ENCODE measurements around the gene CLEC4C. TPM values are rescaled to one million over a fixed set of nuclear protein-coding genes. Genes with fewer than 3 reads are reported as not detected.
"Not testable (repeated sequence)": the region's sequence is repeated elsewhere in the genome, so short reads cannot be mapped to it uniquely, and the experiment has no call there.

The CLEC4C gene
- total RNA-seq, 1 donor from 2014 or later = not detected

- H3K36me3 ChIP-seq (ENCODE audit: control insufficient read depth, insufficient read depth, low read length) = no peaks in the 10 kb centered on the region
- no peaks in the 10 kb centered on the region for H3K27me3 ChIP-seq (ENCODE audit: control insufficient read depth, insufficient read depth, low read length)
- TF ChIP-seq CTCF (IDR thresholded peaks at IDR 0.05; ENCODE audit: insufficient read depth, low read length, poor library complexity, severe bottlenecking) = no peak
- no peak for DNase-seq (ENCODE audit: low read depth)
- H3K4me3 ChIP-seq (ENCODE audit: low read depth, low read length) = no peak overlapping the region
These were observed 4.2 kb upstream of the CLEC4C start for GRCh38 chr12:7751394-7751793.

- DNase-seq (ENCODE audit: low read depth) = no peak
- no peaks in the 10 kb centered on the region for H3K36me3 ChIP-seq (ENCODE audit: control insufficient read depth, insufficient read depth, low read length)
- TF ChIP-seq CTCF (IDR thresholded peaks at IDR 0.05; ENCODE audit: insufficient read depth, low read length, poor library complexity, severe bottlenecking) = no peak
- no peak overlapping the region for H3K4me3 ChIP-seq (ENCODE audit: low read depth, low read length)
- H3K27me3 ChIP-seq (ENCODE audit: control insufficient read depth, insufficient read depth, low read length) = no peaks in the 10 kb centered on the region
These were observed 3.2 kb upstream of the CLEC4C start for GRCh38 chr12:7750350-7750749.

- no peaks in the 10 kb centered on the region for H3K27me3 ChIP-seq (ENCODE audit: control insufficient read depth, insufficient read depth, low read length)
- no peak for TF ChIP-seq CTCF (IDR thresholded peaks at IDR 0.05; ENCODE audit: insufficient read depth, low read length, poor library complexity, severe bottlenecking)
These were observed 2.3 kb upstream of the CLEC4C start for GRCh38 chr12:7749442-7749841.

DNA sequence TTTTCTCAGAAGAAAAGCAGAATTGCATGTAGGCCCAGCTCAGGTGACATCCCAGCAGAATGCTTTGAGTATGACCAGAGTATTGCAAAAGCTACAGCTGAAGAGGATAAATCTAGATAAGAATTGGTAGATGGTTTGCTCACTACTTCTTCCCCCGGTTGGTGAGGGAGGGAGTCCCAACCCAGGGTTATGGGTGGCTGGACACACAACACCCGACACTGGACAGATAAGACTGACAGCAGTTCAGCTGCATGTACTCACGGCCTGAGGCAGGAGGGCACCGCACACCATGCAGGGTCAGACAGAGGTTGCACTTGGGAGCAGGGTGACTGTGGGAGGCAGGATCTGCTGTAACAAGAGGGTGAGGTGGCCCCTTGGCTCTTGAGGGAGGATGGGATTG is 1.7 kb upstream of the CLEC4C start:
- Histone ChIP-seq H3K36me3 (ENCODE audit: control insufficient read depth, insufficient read depth, low read length) (no peaks in the 10 kb centered on the region), H3K27me3 (ENCODE audit: control insufficient read depth, insufficient read depth, low read length) (no peaks in the 10 kb centered on the region), H3K4me3 (ENCODE audit: low read depth, low read length) (no peak overlapping the region)
- no peak for TF ChIP-seq CTCF (IDR thresholded peaks at IDR 0.05; ENCODE audit: insufficient read depth, low read length, poor library complexity, severe bottlenecking)
- no peak for DNase-seq (ENCODE audit: low read depth)

More at GRCh38 chr12:7749442-7749841, 2.3 kb upstream of the CLEC4C start:
- no peak overlapping the region for H3K4me3 ChIP-seq (ENCODE audit: low read depth, low read length)
- H3K36me3 ChIP-seq (ENCODE audit: control insufficient read depth, insufficient read depth, low read length) = no peaks in the 10 kb centered on the region
- no peak for DNase-seq (ENCODE audit: low read depth)

DNA sequence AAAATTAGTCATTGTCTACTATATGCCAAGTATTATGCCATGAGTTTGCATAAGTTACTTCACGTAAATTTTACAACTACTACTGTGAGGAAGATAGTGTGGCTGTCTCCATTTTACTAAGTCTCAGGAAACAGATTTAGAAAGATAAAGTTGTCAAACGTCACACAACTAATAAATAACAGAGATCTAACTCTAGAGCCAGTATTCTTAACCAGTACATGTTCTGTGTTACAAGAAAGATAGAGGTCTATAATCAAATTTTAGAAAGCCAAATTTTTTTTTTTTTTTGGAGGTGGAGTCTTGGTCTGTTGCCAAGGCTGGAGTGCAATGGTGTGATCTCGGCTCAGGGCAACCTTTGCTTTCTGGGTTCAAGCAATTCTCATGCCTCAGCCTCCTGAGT is 14.2 kb downstream of the CLEC4C start:
- Histone ChIP-seq H3K4me3 (ENCODE audit: low read depth, low read length) (no peak overlapping the region), H3K36me3 (ENCODE audit: control insufficient read depth, insufficient read depth, low read length) (no peaks in the 10 kb centered on the region), H3K27me3 (ENCODE audit: control insufficient read depth, insufficient read depth, low read length) (no peaks in the 10 kb centered on the region)
- DNase-seq (ENCODE audit: low read depth) = no peak
- no peak for TF ChIP-seq CTCF (IDR thresholded peaks at IDR 0.05; ENCODE audit: insufficient read depth, low read length, poor library complexity, severe bottlenecking)

DNA sequence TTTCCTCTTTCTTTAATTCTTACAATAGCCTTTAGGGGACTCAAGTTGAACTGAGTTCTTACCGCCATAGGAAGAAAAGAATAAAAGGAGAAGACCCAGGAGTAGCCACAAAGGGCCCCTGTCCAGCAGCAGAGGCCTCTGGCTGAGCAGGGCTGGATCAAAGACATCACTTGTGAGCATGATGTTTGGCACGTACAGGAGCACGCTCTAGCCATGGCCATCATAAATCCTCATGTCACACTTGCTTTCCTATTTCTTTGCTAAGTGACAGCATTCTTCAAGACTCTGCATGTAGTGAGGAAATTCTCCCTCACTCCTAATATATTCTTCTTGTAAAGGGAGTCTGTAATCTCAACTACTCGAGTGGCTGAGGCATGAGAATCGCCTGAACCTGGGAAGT is 15.7 kb downstream of the CLEC4C start:
- Histone ChIP-seq H3K4me3 (ENCODE audit: low read depth, low read length) (no peak overlapping the region), H3K27me3 (ENCODE audit: control insufficient read depth, insufficient read depth, low read length) (no peaks in the 10 kb centered on the region), H3K36me3 (ENCODE audit: control insufficient read depth, insufficient read depth, low read length) (no peaks in the 10 kb centered on the region)
- TF ChIP-seq CTCF (IDR thresholded peaks at IDR 0.05; ENCODE audit: insufficient read depth, low read length, poor library complexity, severe bottlenecking) = no peak
- no peak for DNase-seq (ENCODE audit: low read depth)

DNA sequence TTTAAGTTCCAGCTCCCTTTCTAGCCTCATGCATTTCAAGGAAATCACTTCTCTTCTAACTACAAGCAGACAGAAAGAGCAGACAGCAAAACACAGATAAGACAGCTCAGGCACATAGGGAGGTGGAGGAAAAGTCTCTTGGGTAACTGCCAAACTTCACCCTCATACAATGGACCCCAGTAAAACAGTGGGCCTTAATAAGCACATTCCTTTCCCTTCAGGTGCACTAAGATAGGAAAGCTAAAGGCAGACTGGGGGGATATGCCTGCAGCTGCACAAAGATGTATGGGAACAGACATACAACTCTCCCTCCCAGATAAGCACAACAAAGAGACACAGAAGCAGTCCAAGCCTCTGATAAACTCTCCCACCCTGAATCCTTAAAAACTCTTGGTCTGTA is 16.2 kb downstream of the CLEC4C start:
- H3K36me3 ChIP-seq (ENCODE audit: control insufficient read depth, insufficient read depth, low read length); DNase-seq (ENCODE audit: low read depth); H3K4me3 ChIP-seq (ENCODE audit: low read depth, low read length); H3K27me3 ChIP-seq (ENCODE audit: control insufficient read depth, insufficient read depth, low read length): not testable (repeated sequence)
